ENCODE data around the gene ZNF555. TPM values are rescaled to one million over a fixed set of nuclear protein-coding genes. Genes with fewer than 3 reads are reported as not detected.

ZNF555 gene
- total and polyA plus RNA-seq, 2 of the 13 experiments (the other 11 are each of a cell fraction or from before 2014, with no cell fraction given), result 5.0 to 8.0 TPM

DNA sequence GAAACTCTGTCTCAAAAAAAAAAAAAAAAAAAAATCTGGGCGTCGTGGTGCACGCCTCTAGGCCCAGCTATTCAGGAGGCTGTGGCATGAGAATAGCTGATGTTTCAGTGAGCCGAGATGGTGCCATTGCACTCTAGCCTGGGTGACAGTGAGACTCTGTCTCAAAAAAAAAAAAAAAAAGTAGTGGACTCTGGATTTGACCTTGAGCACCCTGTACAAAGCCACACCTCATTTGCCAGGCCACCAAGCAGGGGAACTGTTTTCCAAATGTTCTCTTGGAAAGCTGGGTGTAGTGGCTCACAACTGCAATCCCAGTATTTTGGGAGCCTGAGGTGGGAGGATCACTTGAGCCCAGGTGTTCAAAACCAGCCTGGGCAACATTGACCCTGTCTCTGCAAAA is 3.8 kb upstream of the ZNF555 start (continued):
- TF ChIP-seq ZNF609 (CRISPR knock-in tag; IDR thresholded peaks at IDR 0.05; ENCODE audit: borderline replicate concordance) (0 out of 2 replicates have a peak, but pooled peaks have one; percentile 17), HOXA3 (CRISPR knock-in tag; IDR thresholded peaks at IDR 0.05) (peak; percentile 29; the same call in 1 of the 2 replicates), ZNF724P (CRISPR knock-in tag; IDR thresholded peaks at IDR 0.05; ENCODE audit: borderline replicate concordance) (no peak), HNF1B (CRISPR knock-in tag; IDR thresholded peaks at IDR 0.05) (peak; percentile 57; the same call in 1 of the 2 replicates), TOPORS (CRISPR knock-in tag; IDR thresholded peaks at IDR 0.05) (no peak)
- TF ChIP-seq, protein P1, sequence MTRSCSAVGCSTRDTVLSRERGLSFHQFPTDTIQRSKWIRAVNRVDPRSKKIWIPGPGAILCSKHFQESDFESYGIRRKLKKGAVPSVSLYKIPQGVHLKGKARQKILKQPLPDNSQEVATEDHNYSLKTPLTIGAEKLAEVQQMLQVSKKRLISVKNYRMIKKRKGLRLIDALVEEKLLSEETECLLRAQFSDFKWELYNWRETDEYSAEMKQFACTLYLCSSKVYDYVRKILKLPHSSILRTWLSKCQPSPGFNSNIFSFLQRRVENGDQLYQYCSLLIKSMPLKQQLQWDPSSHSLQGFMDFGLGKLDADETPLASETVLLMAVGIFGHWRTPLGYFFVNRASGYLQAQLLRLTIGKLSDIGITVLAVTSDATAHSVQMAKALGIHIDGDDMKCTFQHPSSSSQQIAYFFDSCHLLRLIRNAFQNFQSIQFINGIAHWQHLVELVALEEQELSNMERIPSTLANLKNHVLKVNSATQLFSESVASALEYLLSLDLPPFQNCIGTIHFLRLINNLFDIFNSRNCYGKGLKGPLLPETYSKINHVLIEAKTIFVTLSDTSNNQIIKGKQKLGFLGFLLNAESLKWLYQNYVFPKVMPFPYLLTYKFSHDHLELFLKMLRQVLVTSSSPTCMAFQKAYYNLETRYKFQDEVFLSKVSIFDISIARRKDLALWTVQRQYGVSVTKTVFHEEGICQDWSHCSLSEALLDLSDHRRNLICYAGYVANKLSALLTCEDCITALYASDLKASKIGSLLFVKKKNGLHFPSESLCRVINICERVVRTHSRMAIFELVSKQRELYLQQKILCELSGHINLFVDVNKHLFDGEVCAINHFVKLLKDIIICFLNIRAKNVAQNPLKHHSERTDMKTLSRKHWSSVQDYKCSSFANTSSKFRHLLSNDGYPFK (CRISPR knock-in tag; IDR thresholded peaks at IDR 0.05; ENCODE audit: borderline replicate concordance), result no peak
- TF ChIP-seq, protein P2, sequence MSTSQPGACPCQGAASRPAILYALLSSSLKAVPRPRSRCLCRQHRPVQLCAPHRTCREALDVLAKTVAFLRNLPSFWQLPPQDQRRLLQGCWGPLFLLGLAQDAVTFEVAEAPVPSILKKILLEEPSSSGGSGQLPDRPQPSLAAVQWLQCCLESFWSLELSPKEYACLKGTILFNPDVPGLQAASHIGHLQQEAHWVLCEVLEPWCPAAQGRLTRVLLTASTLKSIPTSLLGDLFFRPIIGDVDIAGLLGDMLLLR (CRISPR knock-in tag; IDR thresholded peaks at IDR 0.05), result no peak
- TF ChIP-seq, protein P3, sequence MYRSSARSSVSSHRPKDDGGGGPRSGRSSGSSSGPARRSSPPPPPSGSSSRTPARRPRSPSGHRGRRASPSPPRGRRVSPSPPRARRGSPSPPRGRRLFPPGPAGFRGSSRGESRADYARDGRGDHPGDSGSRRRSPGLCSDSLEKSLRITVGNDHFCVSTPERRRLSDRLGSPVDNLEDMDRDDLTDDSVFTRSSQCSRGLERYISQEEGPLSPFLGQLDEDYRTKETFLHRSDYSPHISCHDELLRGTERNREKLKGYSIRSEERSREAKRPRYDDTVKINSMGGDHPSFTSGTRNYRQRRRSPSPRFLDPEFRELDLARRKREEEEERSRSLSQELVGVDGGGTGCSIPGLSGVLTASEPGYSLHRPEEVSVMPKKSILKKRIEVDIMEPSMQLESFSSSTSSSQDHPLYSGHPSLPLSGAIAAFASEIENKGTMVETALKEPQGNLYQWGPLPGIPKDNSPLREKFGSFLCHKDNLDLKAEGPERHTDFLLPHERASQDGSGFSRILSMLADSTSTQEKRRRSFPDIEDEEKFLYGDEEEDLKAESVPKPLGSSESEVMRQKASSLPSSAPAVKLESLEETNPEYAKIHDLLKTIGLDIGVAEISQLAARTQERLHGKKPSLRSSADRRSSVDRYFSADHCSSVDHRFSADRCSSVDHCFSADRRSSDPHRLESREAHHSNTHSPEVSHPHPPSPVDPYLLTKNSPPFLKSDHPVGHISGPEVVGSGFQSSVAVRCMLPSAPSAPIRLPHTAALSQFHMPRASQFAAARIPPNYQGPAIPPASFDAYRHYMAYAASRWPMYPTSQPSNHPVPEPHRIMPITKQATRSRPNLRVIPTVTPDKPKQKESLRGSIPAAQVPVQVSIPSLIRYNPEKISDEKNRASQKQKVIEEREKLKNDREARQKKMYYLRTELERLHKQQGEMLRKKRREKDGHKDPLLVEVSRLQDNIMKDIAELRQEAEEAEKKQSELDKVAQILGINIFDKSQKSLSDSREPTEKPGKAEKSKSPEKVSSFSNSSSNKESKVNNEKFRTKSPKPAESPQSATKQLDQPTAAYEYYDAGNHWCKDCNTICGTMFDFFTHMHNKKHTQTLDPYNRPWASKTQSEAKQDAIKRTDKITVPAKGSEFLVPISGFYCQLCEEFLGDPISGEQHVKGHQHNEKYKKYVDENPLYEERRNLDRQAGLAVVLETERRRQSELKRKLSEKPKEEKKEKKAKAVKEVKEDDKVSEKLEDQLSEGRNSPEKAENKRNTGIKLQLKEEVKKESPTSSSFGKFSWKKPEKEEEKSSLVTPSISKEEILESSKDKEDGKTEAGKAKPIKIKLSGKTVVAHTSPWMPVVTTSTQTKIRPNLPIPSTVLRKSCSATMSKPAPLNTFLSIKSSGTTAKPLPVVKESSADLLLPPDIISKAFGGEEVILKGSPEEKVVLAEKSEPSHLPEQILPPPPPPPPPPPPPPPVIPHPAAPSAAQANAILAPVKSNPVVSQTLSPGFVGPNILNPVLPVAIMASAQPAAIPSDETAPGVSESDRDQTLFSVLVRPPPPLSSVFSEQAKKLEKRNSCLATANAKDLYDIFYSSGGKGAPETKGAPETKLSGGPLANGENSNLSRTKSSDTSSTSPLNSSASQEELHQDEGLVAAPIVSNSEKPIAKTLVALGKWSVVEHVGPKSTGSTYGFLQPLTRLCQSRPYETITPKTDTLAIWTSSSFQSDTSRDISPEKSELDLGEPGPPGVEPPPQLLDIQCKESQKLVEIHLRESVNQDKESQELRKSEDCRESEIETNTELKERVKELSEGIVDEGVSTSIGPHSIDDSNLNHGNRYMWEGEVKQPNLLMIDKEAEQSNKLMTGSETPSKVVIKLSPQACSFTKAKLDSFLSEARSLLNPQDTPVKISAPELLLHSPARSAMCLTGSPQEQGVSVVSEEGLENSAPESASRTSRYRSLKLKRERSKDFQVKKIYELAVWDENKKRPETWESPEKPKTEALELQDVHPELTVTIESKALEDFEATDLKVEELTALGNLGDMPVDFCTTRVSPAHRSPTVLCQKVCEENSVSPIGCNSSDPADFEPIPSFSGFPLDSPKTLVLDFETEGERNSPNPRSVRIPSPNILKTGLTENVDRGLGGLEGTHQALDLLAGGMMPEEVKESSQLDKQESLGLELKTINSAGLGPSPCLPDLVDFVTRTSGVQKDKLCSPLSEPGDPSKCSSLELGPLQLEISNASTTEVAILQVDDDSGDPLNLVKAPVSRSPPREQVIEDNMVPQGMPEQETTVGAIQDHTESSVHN (CRISPR knock-in tag; IDR thresholded peaks at IDR 0.05), result no peak
